GM21576 (cell line): ENCODE data around the gene CHRNA4.

Source experiments
- ATAC-seq: cut with Tn5 transposase; IDR thresholded peaks from one replicate; pipeline ENCODE4 v1.9.1; 2021; ENCODE audit warnings: mild to moderate bottlenecking, moderate library complexity; ENCODE audit not compliant: unreplicated experiment

CHRNA4 gene

GRCh38 chr20:63322146-63322932 is 38.8 kb downstream of the CHRNA4 start:
- ATAC-seq: no peak

GRCh38 chr20:63321148-63321831 is 39.9 kb downstream of the CHRNA4 start:
- ATAC-seq: no peak

- no peak for ATAC-seq
Observed at GRCh38 chr20:63320616-63321147, 40.5 kb downstream of the CHRNA4 start.

GRCh38 chr20:63320041-63320511 is 41.1 kb downstream of the CHRNA4 start:
- ATAC-seq: no peak

- ATAC-seq: no peak
Observed at GRCh38 chr20:63319164-63320040, 41.7 kb downstream of the CHRNA4 start.

GRCh38 chr20:63318391-63319163 is 42.6 kb downstream of the CHRNA4 start:
- ATAC-seq: no peak

GRCh38 chr20:63317601-63318291 is 43.4 kb downstream of the CHRNA4 start:
- no peak for ATAC-seq

GRCh38 chr20:63317061-63317460 is 44.1 kb downstream of the CHRNA4 start:
- ATAC-seq: no peak

- ATAC-seq: no peak
Observed at GRCh38 chr20:63316502-63316921, 44.6 kb downstream of the CHRNA4 start.

GRCh38 chr20:63315731-63316491 is 45.2 kb downstream of the CHRNA4 start:
- ATAC-seq: no peak

GRCh38 chr20:63315240-63315689 is 45.9 kb downstream of the CHRNA4 start:
- no peak for ATAC-seq

- no peak for ATAC-seq
Observed at GRCh38 chr20:63314566-63315239, 46.4 kb downstream of the CHRNA4 start.

GRCh38 chr20:63314015-63314471 is 47.1 kb downstream of the CHRNA4 start:
- ATAC-seq: no peak

- ATAC-seq: no peak
Observed at GRCh38 chr20:63313349-63314014, 47.7 kb downstream of the CHRNA4 start.

GRCh38 chr20:63312690-63313348 is 48.3 kb downstream of the CHRNA4 start:
- no peak for ATAC-seq

- no peak for ATAC-seq
Observed at GRCh38 chr20:63312273-63312672, 48.9 kb downstream of the CHRNA4 start.

- ATAC-seq: no peak
Observed at GRCh38 chr20:63311833-63312243, 49.3 kb downstream of the CHRNA4 start.
